ENCODE data around the gene SYP. TPM values are rescaled to one million over a fixed set of nuclear protein-coding genes. Genes with fewer than 3 reads are reported as not detected.

The SYP gene
- total and polyA plus RNA-seq, 9 of the 15 experiments (the other 6 are each of a cell fraction or from before 2014, with no cell fraction given), result 0.48 to 5.1 (median 2.6) TPM

DNA sequence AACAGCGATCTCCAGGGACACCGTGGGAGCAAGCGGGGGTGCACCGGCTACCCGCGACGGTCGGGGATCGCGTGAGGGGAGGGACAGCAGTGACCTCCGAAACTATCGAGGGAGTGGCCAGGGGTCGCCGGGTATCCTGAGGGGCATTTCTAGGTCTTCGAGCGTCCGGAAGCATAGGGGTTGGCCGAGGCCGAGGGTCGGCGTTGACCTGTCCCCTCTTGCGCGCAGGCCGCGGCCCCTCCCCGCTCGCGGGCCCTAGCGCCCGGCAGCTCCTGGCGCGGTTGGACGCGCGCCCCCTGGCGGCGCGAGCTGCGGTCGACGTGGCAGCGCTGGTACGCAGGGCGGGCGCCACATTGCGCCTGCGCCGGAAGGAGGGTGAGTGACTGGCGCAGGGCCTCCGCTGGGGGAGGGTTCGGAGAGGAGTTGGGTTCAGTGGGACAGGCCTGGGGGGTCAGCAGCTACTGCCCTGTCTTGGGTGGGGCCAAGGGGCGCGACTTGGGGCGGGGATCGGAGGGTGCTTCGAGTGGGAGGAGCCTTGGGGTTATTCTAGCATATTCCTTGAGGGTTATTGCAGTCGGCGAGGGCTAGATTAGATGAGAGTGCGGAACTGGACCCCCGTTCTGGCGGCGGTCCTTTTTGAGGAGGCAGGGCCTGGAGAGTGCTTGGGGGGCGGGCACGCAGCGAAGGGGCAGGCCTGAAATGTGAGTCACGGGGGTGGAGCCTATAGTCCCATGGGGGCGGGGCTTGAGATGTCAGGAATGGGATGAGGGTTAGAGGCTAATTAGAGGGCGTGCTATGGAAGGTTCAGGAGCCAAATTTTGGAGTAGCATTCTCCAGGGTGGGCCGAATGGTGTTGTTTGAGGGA is 36.2 kb downstream of the SYP start (continued):
- TF ChIP-seq RB1 (IDR thresholded peaks at IDR 0.05; ENCODE audit: low read depth) (peak; percentile 81), MBD2 (IDR thresholded peaks at IDR 0.05; ENCODE audit: borderline replicate concordance, low read depth) (peak; percentile 33; the same call in 1 of the 2 replicates), E2F6 (IDR thresholded peaks at IDR 0.05; ENCODE audit: borderline replicate concordance in 1 of 2, extremely low read depth in 1 of 2, insufficient read depth in 1 of 2, insufficient read length in 1 of 2, low read depth in 1 of 2, low read length in 1 of 2, poor library complexity in 1 of 2, severe bottlenecking in 1 of 2) (peak in 1 of 2 experiments; percentile 38), HCFC1 (IDR thresholded peaks at IDR 0.05; ENCODE audit: low read depth, low read length) (peak; percentile 30; the same call in 1 of the 2 replicates), ZNF785 (CRISPR knock-in tag; IDR thresholded peaks at IDR 0.05) (no peak), RBFOX2 (IDR thresholded peaks at IDR 0.05; ENCODE audit: low read depth, low read length) (peak; percentile 72), FOXJ3 (CRISPR knock-in tag; IDR thresholded peaks at IDR 0.05) (no peak), ZNF766 (CRISPR knock-in tag; conservative IDR thresholded peaks at IDR 0.05) (0 out of 2 replicates have a peak, but pooled peaks have one; percentile 26), TCF7 (IDR thresholded peaks at IDR 0.05; ENCODE audit: borderline replicate concordance) (no peak), GABPB1 (CRISPR knock-in tag; IDR thresholded peaks at IDR 0.05) (0 out of 2 replicates have a peak, but pooled peaks have one; percentile 11), ATF3 (IDR thresholded peaks at IDR 0.05) (peak; percentile 42; the same call in 1 of the 2 replicates), ATF3 (CRISPR knock-in tag; conservative IDR thresholded peaks at IDR 0.05) (no peak), SUPT5H (IDR thresholded peaks at IDR 0.05) (peak; percentile 56; the same call in 1 of the 2 replicates), E4F1 (CRISPR knock-in tag; IDR thresholded peaks at IDR 0.05; ENCODE audit: borderline replicate concordance) (no peak), SP1 (CRISPR knock-in tag; IDR thresholded peaks at IDR 0.05) (peak; percentile 41), ZMIZ1 (IDR thresholded peaks at IDR 0.05; ENCODE audit: low read depth in 2 of 2, low read length in 2 of 2) (no peak), FIP1L1 (IDR thresholded peaks at IDR 0.05; ENCODE audit: low read depth, low read length, poor library complexity, severe bottlenecking) (peak; percentile 56), FOXA3 (CRISPR knock-in tag; conservative IDR thresholded peaks at IDR 0.05 in 1 of 2, IDR thresholded peaks at IDR 0.05 in 1 of 2) (no peak), ZBTB17 (CRISPR knock-in tag; IDR thresholded peaks at IDR 0.05) (no peak)
